HepG2 (cell line): ENCODE measurements around the gene SPINK6. TPM values are rescaled to one million over a fixed set of nuclear protein-coding genes. Genes with fewer than 3 reads are reported as not detected.
A peak's percentile ranks its signal among the peaks of the same experiment; 100 is the strongest.

Experiments used
- ATAC-seq: fragments of 200-7000 bp; cut with Tn5 transposase; 3 replicates; pipeline ENCODE4 v1.9.1; 2020; ENCODE audit warnings: mild to moderate bottlenecking, moderate library complexity
- BruUV-seq: library from RNA; stranded (reverse); fragments of 400-500 nt; replicated peaks from 2 replicates; lab custom pipeline; 2021; lab: Mats Ljungman, UMichigan
- CTCF ChIA-PET: fragments of 300-600 bp; formaldehyde crosslinking; extraction: SDS; loops from one replicate; lab custom pipeline; 2021; ENCODE audit warnings: low total read pairs, inconsistent platforms, low intra/inter-chr PET ratio; lab: Yijun Ruan, JAX
- POLR2A ChIA-PET: fragments of 350-600 bp; sonication (Branson Sonifier 250); formaldehyde crosslinking; loops from one replicate; lab custom pipeline; 2020; ENCODE audit warnings: antibody characterized with exemption, inconsistent platforms; lab: Yijun Ruan, JAX
- DNase-seq: peaks from one replicate; pipeline ENCODE4 v3.0.0-alpha.2; 2015; ENCODE audit warnings: low spot score
- FAIRE-seq: peaks from 3 replicates; lab custom pipeline; 2011; peaks lifted over from hg19 to GRCh38; lab: Jason Lieb, UNC
- H2AFZ ChIP-seq: one replicate; pipeline ENCODE4 v1.6.1; 2011; ENCODE audit warnings: low read length, inconsistent platforms
- H3K27ac ChIP-seq: fragments of 300-600 bp; 3 replicates; pipeline ENCODE4 v1.8.0; 2011; ENCODE audit warnings: mixed run types, mild to moderate bottlenecking, mixed read lengths, low read length, inconsistent platforms; ENCODE audit not compliant: insufficient read depth; ENCODE audit errors: extremely low read length
- H3K27me3 ChIP-seq, 2 experiments: fragments of 200-600 bp in 1 of 2; 2 replicates in 1 of 2; 3 replicates in 1 of 2; pipeline versions ENCODE4 v1.6.0 to v1.8.0; 2011; ENCODE audit warnings: low read length in 2 of 2, mild to moderate bottlenecking in 2 of 2, moderate library complexity in 2 of 2, inconsistent platforms in 1 of 2; ENCODE audit not compliant: insufficient read depth in 2 of 2, control insufficient read depth in 1 of 2
- H3K36me3 ChIP-seq, 2 experiments: fragments of 200-600 bp in 1 of 2; replicated peaks in 1 of 2; 2 replicates in 1 of 2; 3 replicates in 1 of 2; pipeline versions ENCODE4 v1.5.1 to v1.8.0; 2011; ENCODE audit warnings: low read length in 2 of 2, inconsistent platforms in 1 of 2; ENCODE audit not compliant: insufficient read depth in 2 of 2, control insufficient read depth in 1 of 2
- H3K4me1 ChIP-seq: 2 replicates; pipeline ENCODE4 v1.5.1; 2012; ENCODE audit warnings: low read length, inconsistent platforms; ENCODE audit not compliant: insufficient read depth
- H3K4me2 ChIP-seq: 2 replicates; pipeline ENCODE4 v1.6.0; 2011; ENCODE audit warnings: low read depth, low read length, inconsistent platforms
- H3K4me3 ChIP-seq, 3 experiments: fragments of 200-600 bp in 1 of 3; sonication (generic), shearing (Covaris generic) in 1 of 3; replicated peaks in 1 of 3; 2 replicates each; pipeline ENCODE4 v1.5.1; 2011 to 2016; ENCODE audit warnings: low read length in 3 of 3, inconsistent platforms in 2 of 3, low read depth in 2 of 3, mild to moderate bottlenecking in 2 of 3, control low read depth in 1 of 3, mixed read lengths in 1 of 3; ENCODE audit not compliant: insufficient read depth in 1 of 3
- H3K79me2 ChIP-seq: one replicate; pipeline ENCODE4 v1.6.1; 2011; ENCODE audit warnings: low read length, inconsistent platforms; ENCODE audit not compliant: insufficient read depth
- H3K9ac ChIP-seq: 2 replicates; pipeline ENCODE4 v1.6.0; 2011; ENCODE audit warnings: mild to moderate bottlenecking, low read depth, low read length, inconsistent platforms; ENCODE audit not compliant: insufficient read depth
- H3K9me3 ChIP-seq: 2 replicates; pipeline ENCODE4 v1.5.1; 2012; ENCODE audit warnings: mild to moderate bottlenecking, low read length
- H4K20me1 ChIP-seq: 2 replicates; pipeline ENCODE4 v1.6.0; 2011; ENCODE audit warnings: inconsistent platforms, mild to moderate bottlenecking, low read length, moderate library complexity; ENCODE audit not compliant: insufficient read depth
- BCL6 ChIP-seq: IDR thresholded peaks from 2 replicates; pipeline ENCODE4 v1.6.1; 2016; ENCODE audit warnings: missing genetic modification reagents, missing compliant biosample characterization
- CCAR2 ChIP-seq: fragments of 200-400 bp; formaldehyde crosslinking; optimal IDR thresholded peaks from 2 replicates; pipeline ENCODE3; 2018; ENCODE audit warnings: low read depth, mild to moderate bottlenecking, low read length, moderate library complexity
- CEBPB ChIP-seq: IDR thresholded peaks from 2 replicates; pipeline ENCODE4 v1.6.1; 2011; ENCODE audit warnings: low read depth, low read length, improper control_type of control experiment, borderline replicate concordance
- ISL2 ChIP-seq: sonication (generic); formaldehyde crosslinking; IDR thresholded peaks from 2 replicates; pipeline ENCODE4 v1.5.0; 2020; ENCODE audit warnings: missing genetic modification reagents
- NFRKB ChIP-seq: fragments of 450-650 bp; IDR thresholded peaks from 2 replicates; pipeline ENCODE4 v1.6.1; 2017
- ZFX ChIP-seq: sonication (generic); formaldehyde crosslinking; IDR thresholded peaks from 2 replicates; pipeline ENCODE4 v1.4.0; 2020; ENCODE audit warnings: mild to moderate bottlenecking, low read depth, missing genetic modification reagents, moderate library complexity
- ZNF549 ChIP-seq: sonication (generic); formaldehyde crosslinking; IDR thresholded peaks from 2 replicates; pipeline ENCODE4 v1.5.0; 2020; ENCODE audit warnings: missing genetic modification reagents
- WGBS: methylation state at CpG from one replicate; pipeline ENCODE4 v1.1.6; 2017; ENCODE audit warnings: low lambda C conversion rate; 5-methylcytosine and 5-hydroxymethylcytosine counted together
- in situ Hi-C: cut with HindIII; loops from 2 replicates; pipeline ENCODE4 v1.10.0; 2017; ENCODE audit warnings: low pct_unique_long_range_greater_than_20kb; ENCODE audit not compliant: extremely low pct_ligation_motif_present
- intact Hi-C: fragments of 100-400 bp; cut with micrococcal nuclease; formaldehyde crosslinking; loops from one replicate; pipeline ENCODE4 v1.10.0; 2022; ENCODE audit not compliant: unreplicated experiment
- polyA plus RNA-seq, 8 experiments: library from polyadenylated mRNA; depleted of rRNA in 3 of 8; stranded (reverse) in 7 of 8; unstranded in 1 of 8; fragments of >200 nt; fragmentation: Illumina TruSeq in 4 of 8; extraction: Trizol in 4 of 8; gene quantifications; 2 replicates each; pipeline versions ENCODE4 v1.2.1 to v1.2.3, GENCODE V29; 2011 to 2016; ENCODE audit warnings: low read depth in 4 of 8, missing spikeins in 1 of 8, mixed read lengths in 1 of 8; ENCODE audit not compliant: insufficient read depth in 1 of 8
- total RNA-seq, 5 experiments: library from RNA; depleted of rRNA; stranded (reverse); fragments of >200 nt; fragmentation: Illumina TruSeq; extraction: Trizol; gene quantifications; 2 replicates each; pipeline ENCODE4 v1.2.3, GENCODE V29; 2016; ENCODE audit warnings: low read depth in 1 of 5
- TF ChIP-seq, protein P1 (sequence below), 2 experiments: IDR thresholded peaks; 2 replicates each; pipeline ENCODE4 v1.6.1; 2011 to 2012; ENCODE audit warnings: low read length in 2 of 2, borderline replicate concordance in 1 of 2, low read depth in 1 of 2, mild to moderate bottlenecking in 1 of 2, moderate library complexity in 1 of 2
- TF ChIP-seq, protein P2 (sequence below): sonication (generic); formaldehyde crosslinking; IDR thresholded peaks from 2 replicates; pipeline ENCODE4 v1.4.0; 2020; ENCODE audit warnings: missing genetic modification reagents, borderline replicate concordance

SPINK6 gene
- total and polyA plus RNA-seq, 2 of the 13 experiments (the other 11 are each of a cell fraction or from before 2014, with no cell fraction given): not detected

DNA sequence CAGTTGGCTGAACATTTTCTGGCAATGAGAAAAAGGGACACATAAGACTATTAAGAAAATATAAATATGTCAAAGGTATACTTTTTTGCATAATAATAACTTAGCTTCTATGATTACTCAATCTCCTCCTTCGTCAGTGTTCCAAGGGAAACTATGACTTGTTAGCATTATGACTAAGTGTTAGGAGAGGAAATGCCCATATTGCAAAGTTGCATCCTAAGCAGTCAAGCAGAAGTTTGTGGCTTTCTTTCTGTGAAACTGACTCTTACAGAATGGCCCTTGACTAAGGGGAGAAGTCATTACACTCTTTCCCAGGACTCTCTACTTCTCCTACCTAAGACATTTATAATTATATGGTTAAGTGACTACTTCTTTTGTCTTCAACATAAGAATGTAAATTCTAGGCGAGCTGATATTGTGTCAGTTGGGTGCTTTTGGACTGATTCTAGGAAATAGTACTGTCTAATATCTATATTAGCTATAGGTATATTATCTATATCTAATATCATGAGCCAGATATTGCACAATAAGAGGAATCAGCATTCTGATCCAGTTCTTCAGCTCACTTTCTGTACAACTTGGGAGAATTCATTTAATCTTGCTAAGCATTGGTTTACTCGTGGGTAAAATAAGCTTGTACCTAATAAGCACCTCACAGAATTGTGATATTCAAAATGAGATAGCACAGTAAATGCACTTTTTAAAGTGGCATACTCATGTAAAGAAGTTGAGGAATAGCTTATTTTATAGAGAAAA lies 16.4 kb upstream of the SPINK6 start:
- DNase-seq (no peak), ATAC-seq (no peak)
- H2AFZ ChIP-seq: no peak overlapping the region
- no peaks in the 10 kb centered on the region for H3K36me3 ChIP-seq
- no peak overlapping the region for H3K9ac ChIP-seq
- H3K4me1 ChIP-seq: no peaks in the 10 kb centered on the region
- ChIA-PET CTCF (no interaction called here), POLR2A (no interaction called here)
- H3K9me3 ChIP-seq: no peaks in the 10 kb centered on the region
- intact Hi-C loops: no loop called here
- H3K4me2 ChIP-seq: no peak overlapping the region
- 5% methylated on average over 3 of the region's 3 CpGs for WGBS
- no TSS peak for BruUV-seq
- TF ChIP-seq ZFX (CRISPR knock-in tag) (no peak), CEBPB (peak; percentile 24; the same call in 1 of the 2 replicates), ISL2 (no peak), CCAR2 (no peak), BCL6 (no peak), NFRKB (no peak)
- TF ChIP-seq, all 625 proteins: peak for 1
- in situ Hi-C loops: loop anchor here (10.0 kb wide), 1 partner anchor 548 kb away; no protein-coding TSS in a partner anchor
- Histone ChIP-seq H3K79me2 (no peaks in the 10 kb centered on the region), H3K27ac (no peak overlapping the region), H3K4me3 (no peak overlapping the region), H4K20me1 (no peaks in the 10 kb centered on the region), H3K27me3 (no peaks in the 10 kb centered on the region)
- no peak for FAIRE-seq

DNA sequence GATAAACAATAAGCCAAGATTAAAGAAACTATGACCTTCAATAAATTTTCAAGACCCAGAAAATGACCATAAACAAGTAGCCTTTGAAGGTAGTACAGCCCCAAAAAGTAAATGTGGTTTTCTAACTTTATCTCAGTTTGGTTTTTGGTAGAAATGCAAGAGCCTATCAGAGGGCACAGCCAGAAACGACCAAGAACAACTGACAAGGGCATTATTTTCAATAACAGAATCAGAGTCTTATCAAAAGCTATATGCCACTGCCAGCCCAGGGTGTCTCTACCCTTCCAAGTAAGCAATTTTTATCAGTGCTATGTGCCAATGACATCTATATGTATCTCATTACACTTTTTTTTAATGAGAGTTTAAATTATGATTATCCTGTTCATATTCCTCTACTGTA lies 11.8 kb upstream of the SPINK6 start:
- CTCF ChIA-PET: no interaction called here
- TF ChIP-seq ZNF549 (CRISPR knock-in tag): no peak
- TF ChIP-seq, protein P1, sequence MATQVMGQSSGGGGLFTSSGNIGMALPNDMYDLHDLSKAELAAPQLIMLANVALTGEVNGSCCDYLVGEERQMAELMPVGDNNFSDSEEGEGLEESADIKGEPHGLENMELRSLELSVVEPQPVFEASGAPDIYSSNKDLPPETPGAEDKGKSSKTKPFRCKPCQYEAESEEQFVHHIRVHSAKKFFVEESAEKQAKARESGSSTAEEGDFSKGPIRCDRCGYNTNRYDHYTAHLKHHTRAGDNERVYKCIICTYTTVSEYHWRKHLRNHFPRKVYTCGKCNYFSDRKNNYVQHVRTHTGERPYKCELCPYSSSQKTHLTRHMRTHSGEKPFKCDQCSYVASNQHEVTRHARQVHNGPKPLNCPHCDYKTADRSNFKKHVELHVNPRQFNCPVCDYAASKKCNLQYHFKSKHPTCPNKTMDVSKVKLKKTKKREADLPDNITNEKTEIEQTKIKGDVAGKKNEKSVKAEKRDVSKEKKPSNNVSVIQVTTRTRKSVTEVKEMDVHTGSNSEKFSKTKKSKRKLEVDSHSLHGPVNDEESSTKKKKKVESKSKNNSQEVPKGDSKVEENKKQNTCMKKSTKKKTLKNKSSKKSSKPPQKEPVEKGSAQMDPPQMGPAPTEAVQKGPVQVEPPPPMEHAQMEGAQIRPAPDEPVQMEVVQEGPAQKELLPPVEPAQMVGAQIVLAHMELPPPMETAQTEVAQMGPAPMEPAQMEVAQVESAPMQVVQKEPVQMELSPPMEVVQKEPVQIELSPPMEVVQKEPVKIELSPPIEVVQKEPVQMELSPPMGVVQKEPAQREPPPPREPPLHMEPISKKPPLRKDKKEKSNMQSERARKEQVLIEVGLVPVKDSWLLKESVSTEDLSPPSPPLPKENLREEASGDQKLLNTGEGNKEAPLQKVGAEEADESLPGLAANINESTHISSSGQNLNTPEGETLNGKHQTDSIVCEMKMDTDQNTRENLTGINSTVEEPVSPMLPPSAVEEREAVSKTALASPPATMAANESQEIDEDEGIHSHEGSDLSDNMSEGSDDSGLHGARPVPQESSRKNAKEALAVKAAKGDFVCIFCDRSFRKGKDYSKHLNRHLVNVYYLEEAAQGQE (IDR thresholded peaks at IDR 0.05; ENCODE audit: borderline replicate concordance in 1 of 2, low read depth in 1 of 2, low read length in 2 of 2): no peak
- TF ChIP-seq, protein P2, sequence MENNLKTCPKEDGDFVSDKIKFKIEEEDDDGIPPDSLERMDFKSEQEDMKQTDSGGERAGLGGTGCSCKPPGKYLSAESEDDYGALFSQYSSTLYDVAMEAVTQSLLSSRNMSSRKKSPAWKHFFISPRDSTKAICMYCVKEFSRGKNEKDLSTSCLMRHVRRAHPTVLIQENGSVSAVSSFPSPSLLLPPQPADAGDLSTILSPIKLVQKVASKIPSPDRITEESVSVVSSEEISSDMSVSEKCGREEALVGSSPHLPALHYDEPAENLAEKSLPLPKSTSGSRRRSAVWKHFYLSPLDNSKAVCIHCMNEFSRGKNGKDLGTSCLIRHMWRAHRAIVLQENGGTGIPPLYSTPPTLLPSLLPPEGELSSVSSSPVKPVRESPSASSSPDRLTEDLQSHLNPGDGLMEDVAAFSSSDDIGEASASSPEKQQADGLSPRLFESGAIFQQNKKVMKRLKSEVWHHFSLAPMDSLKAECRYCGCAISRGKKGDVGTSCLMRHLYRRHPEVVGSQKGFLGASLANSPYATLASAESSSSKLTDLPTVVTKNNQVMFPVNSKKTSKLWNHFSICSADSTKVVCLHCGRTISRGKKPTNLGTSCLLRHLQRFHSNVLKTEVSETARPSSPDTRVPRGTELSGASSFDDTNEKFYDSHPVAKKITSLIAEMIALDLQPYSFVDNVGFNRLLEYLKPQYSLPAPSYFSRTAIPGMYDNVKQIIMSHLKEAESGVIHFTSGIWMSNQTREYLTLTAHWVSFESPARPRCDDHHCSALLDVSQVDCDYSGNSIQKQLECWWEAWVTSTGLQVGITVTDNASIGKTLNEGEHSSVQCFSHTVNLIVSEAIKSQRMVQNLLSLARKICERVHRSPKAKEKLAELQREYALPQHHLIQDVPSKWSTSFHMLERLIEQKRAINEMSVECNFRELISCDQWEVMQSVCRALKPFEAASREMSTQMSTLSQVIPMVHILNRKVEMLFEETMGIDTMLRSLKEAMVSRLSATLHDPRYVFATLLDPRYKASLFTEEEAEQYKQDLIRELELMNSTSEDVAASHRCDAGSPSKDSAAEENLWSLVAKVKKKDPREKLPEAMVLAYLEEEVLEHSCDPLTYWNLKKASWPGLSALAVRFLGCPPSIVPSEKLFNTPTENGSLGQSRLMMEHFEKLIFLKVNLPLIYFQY: no peak

More for the DNA sequence above, 11.8 kb upstream of the SPINK6 start:
- no peak for FAIRE-seq
- H4K20me1 ChIP-seq: no peaks in the 10 kb centered on the region
- H3K4me3 ChIP-seq: no peak overlapping the region
- no peaks in the 10 kb centered on the region for H3K36me3 ChIP-seq
- H3K9me3 ChIP-seq: no peaks in the 10 kb centered on the region
- 0% methylated on average over 1 of the region's 1 CpG for WGBS
- no peak overlapping the region for H3K27ac ChIP-seq
- H3K79me2 ChIP-seq: no peaks in the 10 kb centered on the region
- H3K4me1 ChIP-seq: no peaks in the 10 kb centered on the region
- POLR2A ChIA-PET: no interaction called here
- H2AFZ ChIP-seq: no peak overlapping the region
- no peaks in the 10 kb centered on the region for H3K27me3 ChIP-seq
- no peak overlapping the region for H3K4me2 ChIP-seq
- no peak overlapping the region for H3K9ac ChIP-seq
- intact Hi-C loops (no loop called here), in situ Hi-C loops (no loop called here)
- no TSS peak for BruUV-seq
- ATAC-seq: no peak
- DNase-seq: no peak
